ENCODE results near the gene DNMBP.

DNMBP gene

GRCh38 chr10:99858849-99859248, 150.9 kb downstream of the DNMBP start:
- TF ChIP-seq CTCF (IDR thresholded peaks at IDR 0.05; ENCODE audit: low read depth, low read length, missing control alignments), result no peak
- H3K4me3 ChIP-seq (ENCODE audit: low read depth, low read length), result no peak overlapping the region
- no peak for DNase-seq (ENCODE audit: low read depth)

DNA sequence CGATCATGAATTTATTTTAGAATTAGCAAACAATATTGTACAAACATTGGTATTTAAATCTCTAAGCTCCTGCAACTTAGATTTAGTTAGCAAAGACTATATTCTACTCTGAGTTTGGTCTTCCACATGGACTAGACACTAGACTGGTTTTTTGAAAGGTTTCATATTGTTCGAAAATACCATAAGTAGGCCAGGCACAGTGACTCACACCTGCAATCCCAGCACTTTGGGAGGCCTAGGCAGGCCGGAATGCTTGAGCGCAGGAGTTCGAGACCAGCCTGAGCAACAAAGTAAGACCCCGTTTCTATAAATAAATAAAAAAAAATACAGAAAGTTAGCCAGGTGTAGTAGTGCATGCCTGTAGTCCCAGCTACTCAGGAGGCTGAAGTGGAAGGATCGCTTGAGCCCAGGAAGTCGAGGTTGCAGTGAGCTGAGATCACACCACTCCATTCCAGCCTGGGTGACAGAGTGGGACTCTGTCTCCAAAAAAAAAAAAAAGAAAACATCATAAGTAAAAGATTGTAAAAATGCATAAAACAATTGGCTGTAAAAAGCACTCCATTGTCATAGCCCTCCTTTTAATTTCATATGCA, 154.2 kb downstream of the DNMBP start:
- DNase-seq (ENCODE audit: low read depth), result no peak
- TF ChIP-seq CTCF (IDR thresholded peaks at IDR 0.05; ENCODE audit: low read depth, low read length, missing control alignments), result no peak
- no peak overlapping the region for H3K4me3 ChIP-seq (ENCODE audit: low read depth, low read length)

GRCh38 chr10:99854860-99855259, 154.9 kb downstream of the DNMBP start:
- H3K4me3 ChIP-seq (ENCODE audit: low read depth, low read length), result no peak overlapping the region
- DNase-seq (ENCODE audit: low read depth), result no peak
- no peak for TF ChIP-seq CTCF (IDR thresholded peaks at IDR 0.05; ENCODE audit: low read depth, low read length, missing control alignments)

GRCh38 chr10:99853655-99854054, 156.1 kb downstream of the DNMBP start:
- no peak for TF ChIP-seq CTCF (IDR thresholded peaks at IDR 0.05; ENCODE audit: low read depth, low read length, missing control alignments)
- DNase-seq (ENCODE audit: low read depth), result no peak
- no peak overlapping the region for H3K4me3 ChIP-seq (ENCODE audit: low read depth, low read length)

DNA sequence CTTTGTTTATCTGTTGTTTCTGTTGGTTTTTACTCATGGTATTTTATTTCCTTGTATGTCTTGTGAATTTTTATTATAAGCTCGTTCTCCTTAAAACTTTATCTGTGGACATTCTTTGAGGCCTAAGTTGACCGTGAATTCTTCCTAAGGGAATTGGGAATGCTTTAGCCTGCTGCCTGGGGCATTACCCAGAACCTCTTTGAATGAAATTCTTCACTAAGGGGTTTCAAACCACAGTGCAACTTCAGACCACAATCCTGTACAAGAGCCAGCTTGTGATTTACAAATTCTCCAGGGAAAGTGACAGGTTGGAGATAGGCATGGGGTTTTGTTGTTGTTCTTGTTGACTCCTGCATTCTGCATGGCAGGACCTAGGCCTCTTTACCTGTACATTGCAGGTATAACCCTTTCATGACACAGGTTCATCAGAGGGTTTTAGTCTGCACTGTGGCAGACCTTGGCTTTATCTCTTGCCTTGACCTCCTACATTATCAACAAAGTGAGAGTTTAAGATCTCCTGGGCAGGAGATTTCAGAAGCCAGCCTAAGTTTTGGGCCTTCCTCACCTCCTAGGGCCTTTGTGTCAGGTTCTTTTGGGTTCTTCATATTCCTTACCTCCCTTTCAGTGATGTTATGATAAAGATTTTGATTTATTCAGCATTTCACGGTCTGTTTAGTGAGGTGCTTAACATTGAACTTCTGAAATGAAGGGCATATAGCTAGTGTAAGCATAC, 157.1 kb downstream of the DNMBP start:
- no peak for DNase-seq (ENCODE audit: low read depth)
- no peak overlapping the region for H3K4me3 ChIP-seq (ENCODE audit: low read depth, low read length)
- no peak for TF ChIP-seq CTCF (IDR thresholded peaks at IDR 0.05; ENCODE audit: low read depth, low read length, missing control alignments)

- H3K4me3 ChIP-seq (ENCODE audit: low read depth, low read length), result no peak overlapping the region
- no peak for DNase-seq (ENCODE audit: low read depth)
- no peak for TF ChIP-seq CTCF (IDR thresholded peaks at IDR 0.05; ENCODE audit: low read depth, low read length, missing control alignments)
Observed at GRCh38 chr10:99851825-99852224, 157.9 kb downstream of the DNMBP start.
